GM21360 (cell line): ENCODE measurements around the gene GID8.

Experiments
- ATAC-seq: cut with Tn5 transposase; IDR thresholded peaks from one replicate; pipeline ENCODE4 v1.9.1; 2021; ENCODE audit warnings: mild to moderate bottlenecking, moderate library complexity; ENCODE audit not compliant: unreplicated experiment

Gene GID8

DNA sequence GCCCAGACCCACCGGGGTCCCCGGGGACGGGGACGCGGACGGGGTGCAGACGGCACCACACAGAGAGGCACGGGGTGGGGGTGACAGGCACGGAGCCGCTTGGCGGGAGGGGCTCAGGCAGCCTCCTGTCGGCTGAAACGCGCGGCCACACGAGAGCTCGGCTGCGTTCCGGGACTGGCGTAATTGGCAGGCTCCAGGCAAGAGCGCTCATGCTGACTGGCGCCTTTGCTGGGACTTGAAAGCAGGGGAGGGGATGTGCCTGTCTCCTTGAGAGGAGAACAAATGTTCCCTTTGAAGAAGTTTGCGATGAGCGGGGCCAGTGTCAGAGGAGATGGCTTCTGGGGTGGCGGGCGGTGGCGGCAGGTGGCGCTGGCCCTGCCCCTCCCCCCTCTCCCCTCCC is 43.0 kb downstream of the GID8 start:
- ATAC-seq, result no peak

DNA sequence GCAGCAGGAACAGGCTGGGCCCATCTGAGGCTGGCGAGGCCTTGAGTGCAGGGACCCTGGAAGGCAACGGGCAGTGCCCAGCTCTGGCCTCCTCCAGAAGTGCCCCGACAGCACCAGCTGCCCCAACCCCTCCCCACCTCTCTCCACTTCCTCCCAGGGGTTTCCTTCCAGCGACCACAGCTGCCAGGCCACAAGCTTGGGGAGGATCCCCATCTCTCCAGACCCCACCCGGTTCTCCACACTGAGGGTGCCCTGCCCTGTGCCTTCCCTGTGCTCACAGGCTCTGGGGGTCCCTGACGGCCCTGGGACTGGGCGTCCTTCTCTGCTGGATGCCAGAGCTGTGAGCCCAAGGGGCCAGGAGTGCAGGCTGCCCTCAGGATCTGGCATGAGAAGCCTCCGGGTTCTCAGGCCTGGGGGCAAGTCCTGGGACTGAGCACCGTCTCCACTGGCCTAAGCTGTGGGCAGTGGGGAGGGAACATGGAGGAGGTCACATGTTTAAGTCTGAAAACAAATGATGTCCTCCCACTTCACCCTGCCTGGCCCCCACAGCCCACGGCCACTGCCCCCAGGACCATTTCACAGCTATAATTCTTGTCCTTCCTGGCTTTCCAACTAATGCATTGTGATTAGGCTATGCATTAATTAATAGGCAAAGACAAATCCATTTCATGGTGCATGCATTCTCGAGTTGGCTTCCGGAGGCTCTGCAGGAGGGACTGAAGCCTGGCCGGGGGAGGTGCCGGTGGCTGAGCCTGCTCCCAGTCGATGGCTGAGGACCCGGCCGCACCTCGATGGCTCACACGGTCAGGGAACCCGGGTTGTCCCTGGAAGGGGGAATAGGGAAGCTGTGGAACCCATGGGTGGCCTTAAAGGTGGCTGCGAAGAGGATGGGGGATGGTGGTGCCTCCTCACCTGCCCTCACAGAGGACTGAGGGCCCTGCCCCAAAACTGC is 44.5 kb downstream of the GID8 start:
- ATAC-seq, result no peak

DNA sequence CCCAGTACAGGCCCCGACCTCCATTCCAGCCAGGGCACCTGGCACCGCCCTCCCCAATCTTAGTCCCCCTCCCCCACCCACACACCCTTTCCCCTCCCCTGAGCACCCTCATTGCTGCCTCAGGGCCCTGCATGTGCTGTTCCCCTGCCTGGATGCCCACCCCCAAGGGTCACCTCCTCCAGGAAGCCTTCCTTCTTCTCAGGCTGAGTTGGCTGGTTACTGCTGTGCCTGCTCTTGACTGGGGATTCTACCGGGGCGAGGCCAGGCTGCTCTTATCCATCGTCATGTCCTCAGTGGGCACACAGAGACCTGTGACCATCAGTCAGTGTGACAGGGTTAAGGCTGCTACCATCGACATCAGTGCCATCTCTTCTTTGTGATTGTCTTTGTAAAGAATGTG is 45.3 kb downstream of the GID8 start:
- no peak for ATAC-seq

DNA sequence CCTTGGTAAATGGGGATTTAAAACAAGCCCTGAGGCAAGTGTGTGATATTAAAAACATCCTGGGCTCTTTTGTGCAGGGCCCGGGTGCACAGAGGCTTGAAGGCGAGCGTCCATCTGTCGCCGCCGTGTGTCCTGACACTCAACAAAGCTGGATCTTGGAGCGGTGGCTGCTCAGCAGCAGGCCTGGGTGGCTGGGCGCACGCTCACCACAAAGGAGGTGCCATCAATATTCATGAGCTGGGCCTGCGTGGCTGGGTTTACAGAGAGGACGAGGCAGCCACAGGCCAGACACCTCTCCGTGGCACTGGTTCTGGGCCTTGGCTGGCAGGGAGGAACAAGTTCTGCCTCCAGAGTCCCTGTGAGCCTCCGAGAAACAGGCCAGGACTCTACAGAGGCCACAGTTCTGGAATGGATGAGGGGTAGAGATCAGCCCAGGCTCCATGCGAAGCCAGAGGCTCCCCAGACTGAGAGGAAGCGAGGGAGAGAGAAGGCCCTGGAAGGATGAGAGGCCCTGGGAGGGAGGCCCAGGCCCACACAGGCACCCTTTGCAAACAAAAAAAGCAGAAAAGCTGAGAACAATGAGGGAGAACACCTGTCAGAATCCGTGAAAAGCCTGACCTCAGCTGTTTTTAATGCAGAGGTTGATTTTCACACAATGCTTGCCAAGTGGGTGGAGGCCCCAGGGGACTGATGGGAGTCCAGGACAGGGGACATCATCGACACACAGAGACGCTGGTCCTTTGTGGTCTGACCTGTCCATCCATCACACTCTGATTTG is 46.9 kb downstream of the GID8 start:
- no peak for ATAC-seq

DNA sequence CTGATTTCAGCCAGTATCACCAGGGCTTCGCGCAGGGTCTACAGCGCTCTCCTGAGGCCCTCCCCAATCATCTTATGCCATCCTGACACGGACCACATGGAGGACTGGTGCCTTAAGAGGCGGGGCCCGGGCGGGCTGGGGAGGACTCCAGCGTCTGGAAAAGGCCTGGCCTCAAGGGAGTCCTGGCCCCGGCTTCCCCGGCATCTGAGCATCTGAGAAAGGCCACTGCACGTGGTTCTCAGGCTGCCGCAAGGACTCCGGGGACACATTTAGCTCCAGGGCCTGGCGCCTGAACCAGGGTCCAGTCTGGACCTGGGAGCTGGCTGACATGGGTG is 47.5 kb downstream of the GID8 start:
- ATAC-seq, result no peak

DNA sequence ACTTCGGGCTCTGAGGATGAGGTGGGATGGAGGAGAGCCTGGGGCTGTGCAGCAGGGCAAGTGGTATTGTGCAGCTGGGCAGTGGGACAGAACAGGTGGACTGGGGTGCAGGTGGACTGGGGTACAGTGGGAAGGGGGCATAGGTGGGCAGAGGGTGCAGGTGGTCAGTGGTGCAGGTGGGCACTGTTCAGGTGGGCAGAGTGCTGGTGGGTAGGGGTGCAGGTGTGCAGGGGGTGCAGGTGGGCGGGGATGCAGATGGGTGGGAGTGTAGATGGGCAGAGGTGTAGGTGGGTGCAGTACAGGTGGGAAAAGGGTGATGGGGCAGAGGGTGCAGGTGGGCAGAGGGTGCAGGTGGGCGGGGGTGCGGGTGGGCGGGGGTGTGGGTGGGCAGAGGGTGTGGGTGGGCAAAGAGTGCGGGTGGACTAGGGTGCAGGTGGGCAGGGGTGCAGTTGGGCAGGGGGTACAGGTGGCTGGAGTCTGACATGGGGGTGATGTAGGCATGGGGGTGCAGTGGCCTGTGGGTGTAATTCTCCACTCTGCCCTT is 48.4 kb downstream of the GID8 start:
- no peak for ATAC-seq

GRCh38 chr20:62987114-62987513 is 49.2 kb downstream of the GID8 start:
- ATAC-seq, result no peak

DNA sequence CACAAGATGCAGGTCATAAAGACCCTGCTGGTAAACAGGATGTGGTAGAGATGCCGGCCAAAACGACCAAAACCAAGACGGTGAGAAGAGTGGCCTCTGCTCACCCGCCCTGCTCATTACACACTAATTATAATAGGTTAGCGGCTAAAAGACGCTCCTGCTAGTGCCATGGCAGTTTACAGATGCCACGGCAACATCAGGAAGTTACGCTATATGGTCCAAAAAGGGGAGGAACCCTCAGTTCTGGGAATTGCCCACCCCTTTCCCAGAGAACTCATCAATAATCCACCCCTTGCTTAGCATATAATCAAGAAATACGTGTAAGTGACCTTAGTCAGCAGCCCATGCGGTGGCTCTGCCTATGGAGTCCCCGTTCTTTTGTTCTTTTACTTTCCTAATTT is 51.3 kb downstream of the GID8 start:
- ATAC-seq, result no peak

DNA sequence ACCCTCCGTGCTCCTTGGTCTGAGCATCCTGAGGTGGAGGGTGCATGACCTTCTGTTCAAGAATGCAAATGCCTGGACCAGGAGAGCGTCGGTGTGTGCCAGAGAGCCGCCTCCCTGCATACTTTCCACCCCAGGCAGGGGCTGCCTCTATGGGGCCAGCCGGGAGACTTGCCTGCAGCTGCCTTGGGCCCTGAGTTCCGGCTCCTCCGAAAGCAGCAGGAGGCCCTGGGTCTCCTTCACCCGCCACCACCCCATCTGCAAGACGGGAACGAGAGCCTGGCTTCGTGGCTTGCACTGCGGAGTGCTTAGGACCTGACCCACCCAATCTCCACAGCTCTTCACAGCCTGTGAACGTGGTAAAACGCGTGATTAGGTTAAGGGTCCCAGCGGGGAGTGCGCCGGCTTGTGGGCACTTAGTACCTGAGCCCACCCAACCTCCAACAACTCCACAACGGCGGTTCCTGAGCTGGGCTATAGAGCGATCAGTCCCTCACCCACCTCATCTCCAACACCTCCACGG is 52.4 kb downstream of the GID8 start:
- ATAC-seq, result no peak

- ATAC-seq, result no peak
These were observed 53.4 kb downstream of the GID8 start for GRCh38 chr20:62991196-62991807.

GRCh38 chr20:62991863-62992262 is 53.9 kb downstream of the GID8 start:
- ATAC-seq, result no peak

DNA sequence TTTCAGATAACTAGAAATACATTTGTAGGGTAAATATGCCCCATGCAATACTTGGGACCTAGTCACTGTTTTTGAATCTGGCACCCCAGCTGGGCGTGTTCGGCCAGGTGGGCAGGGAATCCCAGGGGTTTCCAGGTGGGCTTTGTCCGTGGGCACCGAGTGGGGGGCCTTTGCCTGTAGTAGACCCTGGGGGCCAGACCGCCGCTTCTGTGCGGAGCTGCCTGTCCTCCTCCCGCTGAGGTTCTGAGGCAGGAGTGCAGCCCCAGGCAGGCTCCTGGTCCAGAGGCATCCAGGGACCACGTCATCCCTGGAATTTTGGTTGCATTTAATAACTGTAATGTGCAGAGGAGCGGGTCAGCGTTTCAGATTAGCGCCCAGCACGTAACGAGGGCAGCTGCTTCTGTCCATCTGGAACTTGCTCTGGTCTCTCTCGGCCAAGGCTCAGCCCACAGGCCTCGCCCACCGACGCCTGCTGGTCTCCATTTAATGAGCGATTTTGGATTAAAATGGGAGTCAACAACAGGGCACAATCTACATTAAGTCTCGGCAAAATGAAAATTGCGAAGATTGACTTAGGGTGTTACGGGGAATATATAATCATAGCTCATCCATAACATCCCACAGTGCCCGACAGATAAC is 56.0 kb downstream of the GID8 start:
- no peak for ATAC-seq

GRCh38 chr20:62994869-62995281 is 56.9 kb downstream of the GID8 start:
- no peak for ATAC-seq

- ATAC-seq, result no peak
These were observed 57.5 kb downstream of the GID8 start for GRCh38 chr20:62995481-62995880.

DNA sequence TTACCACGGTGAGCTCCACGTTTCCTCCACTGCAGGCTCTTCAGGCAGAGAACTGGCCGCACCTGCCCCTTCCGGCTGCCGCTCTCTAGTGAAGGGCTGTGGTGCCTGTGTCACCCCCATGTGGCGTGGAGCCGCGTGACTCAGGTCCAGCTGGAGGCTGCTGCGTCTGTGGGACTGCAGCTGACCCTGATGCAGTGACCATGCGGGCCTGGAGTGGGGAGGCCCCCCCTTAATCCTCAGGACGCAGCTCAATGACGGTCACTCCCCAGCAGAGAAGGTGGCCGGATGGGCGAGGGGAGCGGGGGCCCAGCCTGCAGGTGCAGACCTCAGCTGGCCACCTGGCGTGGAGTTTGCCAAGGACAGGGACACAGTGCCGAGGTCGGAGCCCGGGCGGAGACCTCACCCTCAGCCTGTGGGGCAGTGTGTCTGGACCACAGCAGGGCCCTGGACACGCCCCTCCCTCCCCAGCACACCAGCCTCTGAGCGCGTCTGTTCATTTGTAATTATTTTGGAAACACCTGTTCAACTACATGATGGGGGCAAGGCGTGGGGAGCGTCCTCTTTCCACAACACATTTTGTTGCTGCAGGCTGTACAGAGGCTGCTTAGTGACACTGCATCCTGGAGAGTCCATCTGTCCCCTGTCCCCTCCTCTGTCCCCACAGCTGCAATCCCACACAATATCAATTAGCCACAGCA is 58.1 kb downstream of the GID8 start:
- ATAC-seq, result no peak

- ATAC-seq, result no peak
These were observed 58.6 kb downstream of the GID8 start for GRCh38 chr20:62996596-62996982.

DNA sequence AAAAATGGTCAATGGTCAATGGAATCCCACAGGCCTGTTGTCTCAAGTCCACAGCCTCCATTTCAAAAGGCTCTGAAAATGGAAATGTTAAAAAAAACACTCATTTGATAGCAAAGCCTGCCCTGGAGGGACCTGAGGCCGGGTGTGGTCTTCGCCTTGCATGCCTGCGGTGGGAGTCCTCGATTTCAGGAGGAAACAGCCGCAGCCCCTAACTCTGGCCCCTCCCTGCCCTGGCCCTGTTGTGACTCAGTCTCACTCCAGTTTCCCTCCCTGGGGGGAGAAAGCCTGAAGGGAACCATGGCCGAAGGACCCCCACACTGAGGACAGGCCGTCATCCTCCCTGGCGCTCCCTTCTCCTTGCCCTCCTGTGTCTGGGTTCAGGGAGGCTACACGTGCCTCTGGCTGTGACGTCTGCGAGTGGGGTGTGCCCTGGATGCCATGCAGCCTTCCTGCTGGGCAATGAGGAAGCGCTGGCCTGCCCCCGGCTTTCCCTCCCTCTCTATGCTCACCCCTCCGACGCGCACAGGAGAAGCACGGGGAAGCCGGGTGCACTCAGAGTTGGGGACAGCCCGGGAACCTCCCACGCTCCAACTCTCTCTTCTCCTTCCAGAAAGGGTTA is 59.6 kb downstream of the GID8 start:
- ATAC-seq, result no peak
